GM12801 (cell line): ENCODE measurements around the gene CYTH3.

Source experiments
- CTCF ChIP-seq: IDR thresholded peaks from one replicate; pipeline ENCODE4 v1.5.1; 2011; ENCODE audit warnings: control low read depth; ENCODE audit not compliant: insufficient read length; ENCODE audit errors: extremely low read depth

CYTH3 gene

GRCh38 chr7:6163402-6163801 is 109.0 kb downstream of the CYTH3 start:
- TF ChIP-seq CTCF, result no peak

- no peak for TF ChIP-seq CTCF
Measured at GRCh38 chr7:6162650-6163366, 109.6 kb downstream of the CYTH3 start.

GRCh38 chr7:6162331-6162620 is 110.1 kb downstream of the CYTH3 start:
- no peak for TF ChIP-seq CTCF

GRCh38 chr7:6161463-6162330 is 110.7 kb downstream of the CYTH3 start:
- no peak for TF ChIP-seq CTCF

GRCh38 chr7:6160191-6160623 is 112.2 kb downstream of the CYTH3 start:
- TF ChIP-seq CTCF, result no peak

GRCh38 chr7:6159524-6160031 is 112.8 kb downstream of the CYTH3 start:
- no peak for TF ChIP-seq CTCF

- no peak for TF ChIP-seq CTCF
Measured at GRCh38 chr7:6159097-6159483, 113.3 kb downstream of the CYTH3 start.
